ENCODE data around the gene CRLF3. TPM values are rescaled to one million over a fixed set of nuclear protein-coding genes. Genes with fewer than 3 reads are reported as not detected.
A peak's percentile ranks its signal among the peaks of the same experiment; 100 is the strongest.

Gene CRLF3
- total RNA-seq, 1 experiment from 2014 or later: 28.6 TPM

- intact Hi-C loops (cut with micrococcal nuclease; ENCODE audit: unreplicated experiment): no loop called here
- no peaks in the 10 kb centered on the region for H3K9me3 ChIP-seq (ENCODE audit: control insufficient read depth, insufficient read depth, low read depth, low read length)
- H3K4me1 ChIP-seq (ENCODE audit: control insufficient read depth, insufficient read depth, low read length): no peaks in the 10 kb centered on the region
- in situ Hi-C loops (cut with HindIII; ENCODE audit: low pct_unique_long_range_greater_than_20kb, low sequenced_read_pairs): no loop called here
- ChIA-PET CTCF (no interaction called here), POLR2A (no interaction called here)
- no peak for DNase-seq (ENCODE audit: low read depth, low spot score)
- H3K27ac ChIP-seq (ENCODE audit: low read length): no peak overlapping the region
- H3K4me3 ChIP-seq (ENCODE audit: low read depth in 2 of 2, low read length in 2 of 2): no peak overlapping the region
- H3K36me3 ChIP-seq (ENCODE audit: control insufficient read depth, insufficient read depth, low read length): no peaks in the 10 kb centered on the region
- no peak for TF ChIP-seq SIN3A (IDR thresholded peaks at IDR 0.05; ENCODE audit: borderline replicate concordance, insufficient read depth, low read depth, low read length)
- no peak for TF ChIP-seq TCF7L2 (IDR thresholded peaks at IDR 0.05; ENCODE audit: low read depth, low read length)
- TF ChIP-seq POLR2AphosphoS5 (IDR thresholded peaks at IDR 0.05; ENCODE audit: low read depth, low read length): no peak
- no peak for TF ChIP-seq CTCF (IDR thresholded peaks at IDR 0.05)
- TF ChIP-seq REST (IDR thresholded peaks at IDR 0.05; ENCODE audit: insufficient read depth in 1 of 2, low read depth in 2 of 2, low read length in 1 of 2): no peak
- H3K27me3 ChIP-seq (ENCODE audit: control insufficient read depth, insufficient read depth, low read length): no peaks in the 10 kb centered on the region
- BruUV-seq (replicated peaks): TSS peak; percentile 34
- peak; percentile 52; the same call in 1 of the 2 replicates for ATAC-seq
These were observed 12.0 kb downstream of the CRLF3 start for GRCh38 chr17:30812218-30813177.

- no TSS peak for BruUV-seq (replicated peaks)
- ATAC-seq (no peak), DNase-seq (ENCODE audit: low read depth, low spot score) (no peak)
- intact Hi-C loops (cut with micrococcal nuclease; ENCODE audit: unreplicated experiment) (loop anchor here (10.0 kb wide), 1 partner anchor 65 kb away; no protein-coding TSS in a partner anchor), in situ Hi-C loops (cut with HindIII; ENCODE audit: low pct_unique_long_range_greater_than_20kb, low sequenced_read_pairs) (no loop called here)
- CTCF ChIA-PET: no interaction called here
- Histone ChIP-seq H3K36me3 (ENCODE audit: control insufficient read depth, insufficient read depth, low read length) (no peaks in the 10 kb centered on the region), H3K27me3 (ENCODE audit: control insufficient read depth, insufficient read depth, low read length) (no peaks in the 10 kb centered on the region), H3K4me3 (ENCODE audit: low read depth in 2 of 2, low read length in 2 of 2) (no peak overlapping the region), H3K27ac (ENCODE audit: low read length) (no peak overlapping the region), H3K9me3 (ENCODE audit: control insufficient read depth, insufficient read depth, low read depth, low read length) (no peaks in the 10 kb centered on the region), H3K4me1 (ENCODE audit: control insufficient read depth, insufficient read depth, low read length) (no peaks in the 10 kb centered on the region)
- TF ChIP-seq REST (IDR thresholded peaks at IDR 0.05; ENCODE audit: insufficient read depth in 1 of 2, low read depth in 2 of 2, low read length in 1 of 2): no peak
- TF ChIP-seq POLR2AphosphoS5 (IDR thresholded peaks at IDR 0.05; ENCODE audit: low read depth, low read length): no peak
- TF ChIP-seq CTCF (IDR thresholded peaks at IDR 0.05): no peak
- no peak for TF ChIP-seq SIN3A (IDR thresholded peaks at IDR 0.05; ENCODE audit: borderline replicate concordance, insufficient read depth, low read depth, low read length)
- no peak for TF ChIP-seq TCF7L2 (IDR thresholded peaks at IDR 0.05; ENCODE audit: low read depth, low read length)
- POLR2A ChIA-PET: interaction anchor here (0.6 to 0.7 kb wide), 2 partner anchors 32 to 56 kb away, joined by 3 to 4 read pairs; no protein-coding TSS in a partner anchor
These were observed 14.6 kb downstream of the CRLF3 start for GRCh38 chr17:30809867-30810266.

Data from Panc1 (cell line).